D721Med (cell line): ENCODE measurements around the gene STK16.
A peak's percentile ranks its signal among the peaks of the same experiment; 100 is the strongest.

Experiments
- DNase-seq: peaks from one replicate; pipeline ENCODE4 v3.0.0; 2011; ENCODE audit warnings: low spot score; ENCODE audit not compliant: insufficient read length
- FAIRE-seq: peaks from 2 replicates; lab custom pipeline; 2011; peaks lifted over from hg19 to GRCh38; lab: Jason Lieb, UNC
- CTCF ChIP-seq: IDR thresholded peaks from 2 replicates; pipeline ENCODE4 v1.5.1; 2012; ENCODE audit warnings: mild to moderate bottlenecking, control low read depth; ENCODE audit not compliant: insufficient read depth; ENCODE audit errors: missing control alignments

The STK16 gene

GRCh38 chr2:219291910-219292490, 46.7 kb downstream of the STK16 start:
- TF ChIP-seq CTCF: no peak
- DNase-seq (no peak), FAIRE-seq (no peak)

GRCh38 chr2:219292616-219293015, 47.3 kb downstream of the STK16 start:
- DNase-seq (no peak), FAIRE-seq (no peak)
- no peak for TF ChIP-seq CTCF

GRCh38 chr2:219293736-219294231, 48.5 kb downstream of the STK16 start:
- TF ChIP-seq CTCF: no peak
- FAIRE-seq: no peak
- DNase-seq: no peak

- FAIRE-seq (no peak), DNase-seq (peak; percentile 99)
- TF ChIP-seq CTCF: peak; percentile 87
These were observed 49.4 kb downstream of the STK16 start for GRCh38 chr2:219294356-219295351.

- FAIRE-seq: no peak
- no peak for DNase-seq
- TF ChIP-seq CTCF: no peak
These were observed 50.9 kb downstream of the STK16 start for GRCh38 chr2:219296142-219296541.

GRCh38 chr2:219296631-219297391, 51.5 kb downstream of the STK16 start:
- FAIRE-seq (no peak), DNase-seq (no peak)
- TF ChIP-seq CTCF: no peak
